Embryonic facial prominence (tissue), 1 donor: ENCODE measurements around the gene SLC29A3.

Experiments used
- DNase-seq: peaks from one replicate; pipeline ENCODE4 v3.0.0-alpha.2; 2016; ENCODE audit errors: extremely low spot score

Gene SLC29A3

GRCh38 chr10:71321386-71321785, 2.3 kb downstream of the SLC29A3 start:
- no peak for DNase-seq

- no peak for DNase-seq
These were observed 4.3 kb downstream of the SLC29A3 start for GRCh38 chr10:71323407-71323806.

DNA sequence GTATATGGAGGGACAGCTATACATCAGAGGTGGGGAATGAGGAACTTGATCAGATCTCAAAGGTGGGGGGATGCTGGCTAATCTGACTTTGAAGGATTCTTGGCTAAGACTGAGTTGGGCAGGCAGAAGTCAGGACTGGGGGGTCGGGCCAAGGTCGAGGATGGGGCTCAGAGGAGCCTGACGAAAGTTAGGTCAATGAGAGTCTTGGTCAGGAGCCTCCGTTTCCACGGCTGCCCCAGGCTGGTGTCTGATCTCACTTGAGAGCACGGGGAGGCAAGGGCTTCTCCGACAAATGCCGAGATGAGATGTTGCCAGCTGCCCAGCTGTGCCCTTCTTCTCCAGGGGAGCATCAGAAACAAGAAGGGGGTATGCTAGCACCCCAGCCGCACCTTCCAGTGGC, 5.7 kb downstream of the SLC29A3 start:
- DNase-seq, result no peak

DNA sequence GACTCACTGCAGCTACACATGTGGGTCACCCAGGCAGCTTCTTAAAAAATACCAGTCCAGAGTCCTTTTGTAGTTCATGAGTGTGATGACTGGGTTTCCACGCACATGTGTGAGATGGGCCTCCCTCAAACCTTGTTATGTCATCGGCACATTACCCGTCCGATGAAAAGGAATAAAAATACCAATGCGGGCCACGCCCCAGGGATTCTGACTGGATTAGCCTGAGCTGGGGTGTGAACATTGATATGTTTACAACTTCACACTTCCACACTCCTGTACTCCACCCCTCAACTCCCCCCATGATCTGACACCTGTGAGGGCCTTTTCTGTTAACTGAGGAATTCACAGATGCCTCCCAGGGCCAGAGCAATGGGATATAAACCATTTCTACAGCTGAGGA, 6.2 kb downstream of the SLC29A3 start:
- no peak for DNase-seq

GRCh38 chr10:71326464-71326881, 7.4 kb downstream of the SLC29A3 start:
- no peak for DNase-seq

DNA sequence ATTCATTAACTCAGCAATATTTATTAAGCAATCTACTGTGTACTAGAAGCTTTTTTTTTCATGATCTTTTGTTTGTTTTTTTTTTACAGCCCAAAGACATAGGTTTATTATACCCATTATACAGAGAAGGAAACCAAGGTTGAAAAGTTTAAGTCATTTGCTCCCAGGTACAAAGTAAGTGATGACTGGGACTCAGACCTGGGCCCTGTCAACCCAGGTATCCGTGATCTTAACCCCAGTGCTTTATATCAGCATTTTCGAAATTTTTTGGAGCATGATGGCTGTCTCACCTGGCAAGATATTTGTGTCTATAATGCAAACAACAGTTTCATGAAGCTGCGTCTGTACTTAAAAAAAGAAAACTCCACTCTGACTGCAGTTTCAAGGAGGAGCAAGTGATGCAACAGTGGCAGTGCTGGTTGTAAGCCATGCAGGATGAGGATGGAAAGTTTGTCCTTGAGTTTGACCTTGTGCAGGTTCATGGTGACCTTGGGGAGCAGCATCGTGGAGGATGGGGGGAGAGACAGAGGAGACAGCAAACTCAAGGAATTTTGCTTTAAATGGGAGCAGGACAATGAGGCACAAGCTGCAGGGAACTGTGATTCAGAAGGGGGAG, 11.8 kb downstream of the SLC29A3 start:
- DNase-seq, result no peak

DNA sequence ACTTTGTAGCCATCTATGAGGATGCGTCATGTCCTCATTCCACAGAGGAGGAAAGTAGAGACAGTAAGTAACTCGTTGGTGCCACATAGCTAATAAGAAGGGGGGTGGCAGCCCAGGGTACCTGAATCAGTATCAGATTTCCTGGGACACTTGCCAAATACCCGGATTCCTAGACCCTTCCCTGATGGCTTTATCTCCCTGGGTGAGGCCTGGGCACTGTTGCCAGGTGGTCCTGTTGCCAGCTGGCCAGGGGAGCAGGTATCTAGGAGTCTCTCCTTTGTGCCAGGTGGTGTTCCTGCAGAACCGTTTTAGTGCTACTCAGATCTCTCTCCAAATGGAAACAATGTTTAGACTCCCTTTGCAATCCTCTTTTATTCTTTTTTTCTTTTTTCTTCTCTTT, 12.7 kb downstream of the SLC29A3 start:
- no peak for DNase-seq

DNA sequence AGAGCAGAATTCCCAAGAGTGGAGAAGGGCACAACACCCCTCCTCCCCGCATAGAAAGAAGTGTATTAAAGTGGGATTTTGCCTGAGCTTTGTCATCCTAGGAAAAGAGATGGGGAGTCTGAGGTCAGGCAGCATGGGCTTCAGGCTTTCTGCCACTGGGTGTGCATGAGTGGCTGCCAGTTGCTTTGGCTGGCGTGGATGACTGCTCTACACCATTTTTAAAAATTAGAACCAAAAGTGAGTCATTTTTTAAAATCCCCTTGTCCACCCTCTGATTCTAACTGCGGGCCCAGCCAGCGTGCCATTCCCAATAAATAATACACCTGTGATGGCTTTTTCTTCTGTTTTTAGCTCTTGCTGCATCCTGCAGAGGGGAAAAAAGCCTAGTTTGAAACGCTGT, 13.4 kb downstream of the SLC29A3 start:
- no peak for DNase-seq

GRCh38 chr10:71333129-71333887, 14.2 kb downstream of the SLC29A3 start:
- no peak for DNase-seq

DNA sequence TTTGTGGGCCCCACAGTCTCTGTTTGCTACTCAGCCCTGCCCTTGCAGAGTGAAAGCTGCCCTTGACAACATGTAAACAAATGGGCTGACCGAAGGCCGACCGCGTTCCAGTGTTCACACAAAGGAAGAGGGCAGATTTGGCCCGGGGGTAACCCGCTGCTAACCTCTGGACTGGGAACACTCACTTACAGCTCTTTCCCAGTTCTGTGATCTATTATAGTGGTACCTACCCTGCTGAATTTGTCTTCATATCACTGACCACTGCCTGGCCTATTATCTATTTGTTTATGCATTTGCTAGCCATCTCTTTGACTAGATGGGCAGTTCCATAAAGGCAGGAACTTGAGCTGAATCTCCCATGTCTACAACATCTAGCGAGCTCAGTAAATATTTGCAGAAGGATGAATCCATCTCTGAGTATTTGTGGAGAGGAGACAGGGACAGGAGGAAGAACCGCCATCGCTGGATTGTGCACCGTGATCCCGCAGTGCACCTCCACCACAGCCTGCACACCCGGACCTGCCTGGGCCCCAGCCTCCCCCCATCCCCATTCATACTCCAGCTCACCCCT, 15.2 kb downstream of the SLC29A3 start:
- DNase-seq, result no peak

DNA sequence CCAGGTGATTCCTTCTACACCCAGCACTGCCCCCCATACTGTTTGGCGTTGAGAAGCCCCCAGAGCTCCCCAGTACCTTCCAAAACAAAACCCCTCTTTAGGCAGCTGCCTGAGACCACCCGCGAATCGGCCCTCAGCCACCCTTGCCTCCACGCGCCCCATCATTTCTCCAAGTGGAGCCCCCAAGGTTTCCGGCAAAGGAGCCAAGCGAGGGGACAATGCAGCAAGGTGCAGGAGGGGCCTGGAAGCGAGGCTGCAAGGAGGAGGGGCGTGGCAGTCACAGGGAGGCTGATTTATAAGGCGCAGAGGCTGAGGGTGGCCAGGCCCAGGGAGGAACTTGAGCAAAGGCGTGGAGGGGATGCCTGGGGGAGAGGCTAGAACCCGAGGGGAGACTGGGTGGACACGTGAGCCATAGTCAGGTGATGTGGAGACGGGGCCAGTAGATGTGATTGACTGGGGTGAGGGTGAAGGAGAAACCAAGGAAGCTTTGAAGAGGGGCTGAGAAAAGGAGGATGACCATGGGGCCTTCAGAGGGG, 16.2 kb downstream of the SLC29A3 start:
- no peak for DNase-seq

GRCh38 chr10:71336632-71337031, 17.6 kb downstream of the SLC29A3 start:
- no peak for DNase-seq

GRCh38 chr10:71337219-71337701, 18.2 kb downstream of the SLC29A3 start:
- DNase-seq, result no peak

DNA sequence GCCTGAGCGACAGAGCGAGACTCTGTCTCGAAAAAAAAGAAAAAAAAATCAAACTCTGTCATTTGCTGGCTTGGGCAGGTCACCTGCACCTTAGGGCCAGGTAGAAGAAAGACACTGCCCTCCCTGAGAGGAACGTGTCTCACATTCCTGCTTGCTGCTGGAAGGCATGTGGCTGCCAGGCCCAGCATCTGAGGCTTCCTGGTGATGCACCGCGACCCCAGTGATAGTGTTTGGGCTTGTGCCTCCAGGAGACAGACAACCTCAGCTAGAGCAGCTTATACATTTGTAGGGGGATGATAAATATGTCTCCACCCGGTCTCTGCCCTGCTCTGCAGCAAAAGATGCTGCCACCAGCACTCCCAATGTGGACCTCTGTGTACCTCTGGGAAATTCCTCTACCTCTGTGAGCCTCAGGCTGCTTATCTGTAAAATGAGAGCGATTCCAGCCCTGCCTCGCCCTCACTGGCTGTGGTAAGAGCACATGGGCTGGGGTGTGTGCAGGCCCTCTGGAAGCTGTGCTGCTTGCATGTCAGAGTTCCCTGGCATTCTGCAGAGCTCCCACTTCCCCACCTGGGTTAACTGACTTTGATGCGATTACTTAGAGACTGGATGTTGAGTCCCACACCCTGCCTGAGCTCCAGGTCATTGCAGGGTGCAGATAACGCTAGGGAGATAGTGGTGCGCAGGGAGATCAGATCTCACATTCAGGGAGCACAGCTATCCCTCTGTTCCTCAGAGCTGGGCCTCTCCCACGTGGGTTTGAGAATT, 19.9 kb downstream of the SLC29A3 start:
- no peak for DNase-seq

DNA sequence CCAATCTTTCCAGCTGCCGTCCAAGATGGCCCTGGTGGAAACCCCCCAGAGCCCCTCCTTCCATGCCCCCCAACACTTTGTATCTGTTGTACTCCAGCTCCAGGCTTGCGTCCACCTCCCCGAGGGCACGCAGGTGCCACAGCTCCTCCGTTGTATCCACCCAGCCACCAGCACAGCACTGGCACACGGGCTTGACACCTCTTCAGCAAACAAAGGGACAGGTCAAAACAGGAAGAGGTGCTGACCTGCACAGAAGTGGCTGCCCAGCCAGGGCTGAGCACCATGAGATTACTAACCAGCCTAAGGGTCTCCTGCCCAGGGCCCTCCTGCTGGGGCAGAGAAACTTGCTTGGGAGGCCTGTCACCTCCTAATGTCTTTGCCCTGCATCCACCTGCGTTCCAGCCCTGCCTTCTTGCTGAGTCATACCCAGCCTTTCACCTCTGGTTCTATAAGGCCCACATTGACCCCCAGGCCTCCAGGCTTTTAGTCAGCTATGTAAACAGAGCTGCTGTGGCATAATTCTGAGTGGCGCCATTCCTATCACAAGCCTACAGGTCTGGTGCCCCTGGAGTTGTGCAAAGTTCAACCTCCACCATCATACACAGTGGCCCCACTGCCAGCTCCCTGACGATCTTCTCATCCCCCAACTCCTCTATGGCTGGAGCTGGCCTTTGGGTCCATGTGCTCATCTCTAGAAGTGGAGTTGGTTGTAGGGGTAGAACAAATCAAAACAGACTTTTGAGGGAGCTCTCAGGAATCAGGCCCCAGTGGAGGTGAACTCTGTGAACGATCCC, 20.9 kb downstream of the SLC29A3 start:
- no peak for DNase-seq

- DNase-seq, result no peak
These were observed 23.7 kb downstream of the SLC29A3 start for GRCh38 chr10:71342573-71343391.

DNA sequence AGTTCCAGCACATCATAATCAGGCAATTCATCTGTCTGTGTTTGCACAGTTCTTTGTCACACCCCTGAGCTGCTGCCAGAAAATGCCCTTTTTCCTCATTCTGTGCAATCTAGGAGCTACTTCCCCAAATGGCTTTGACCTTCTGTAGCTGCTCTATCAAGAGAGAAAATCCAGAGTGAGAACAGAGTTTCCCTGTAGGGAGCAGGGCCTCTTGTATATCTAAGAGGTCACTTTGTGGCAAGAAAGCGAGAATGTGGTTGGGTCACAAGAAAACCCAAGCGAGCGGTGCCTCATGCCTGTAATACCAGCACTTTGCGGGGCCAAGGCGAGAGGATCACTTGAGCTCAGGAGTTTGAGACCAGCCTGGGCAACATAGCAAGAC, 24.3 kb downstream of the SLC29A3 start:
- DNase-seq, result no peak

GRCh38 chr10:71344154-71344925, 25.3 kb downstream of the SLC29A3 start:
- no peak for DNase-seq

DNA sequence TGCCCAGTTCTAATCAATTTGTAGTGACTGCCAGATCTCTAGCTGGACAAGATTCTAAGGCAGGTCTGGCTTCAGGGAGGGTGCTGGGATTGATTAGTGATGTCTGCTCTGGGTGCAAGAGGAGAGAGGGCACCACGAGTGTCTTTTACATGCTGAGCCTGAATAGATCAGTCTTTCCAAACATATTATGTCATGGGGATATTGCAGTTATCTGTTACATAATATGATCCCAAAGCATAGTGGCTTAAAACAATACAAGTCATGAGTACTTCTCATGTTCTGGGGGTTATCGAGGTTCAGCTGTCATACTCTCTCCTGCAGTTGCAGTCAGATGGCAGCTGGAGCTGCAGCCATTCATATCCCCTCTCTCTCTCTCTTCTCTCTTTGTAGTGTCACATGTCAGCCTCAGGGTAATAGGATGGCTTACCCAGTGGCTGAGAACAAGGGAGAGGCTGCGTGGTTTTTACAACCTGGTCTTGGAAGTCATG, 26.0 kb downstream of the SLC29A3 start:
- DNase-seq, result no peak
